CD14-positive monocyte (primary cell): ENCODE results near the gene CCND1. TPM values are rescaled to one million over a fixed set of nuclear protein-coding genes. Genes with fewer than 3 reads are reported as not detected.

ENCODE experiments used
- DNase-seq, 3 donors: peaks; one replicate each; pipeline ENCODE4 v3.0.0-alpha.2; 2011 to 2022
- H2AFZ ChIP-seq: 2 replicates; pipeline ENCODE4 v1.6.0; 2012; ENCODE audit warnings: mild to moderate bottlenecking, low read depth, low read length, inconsistent platforms; ENCODE audit not compliant: insufficient read depth, poor library complexity, severe bottlenecking
- H3K27ac ChIP-seq, 2 donors: 1 replicate in 1 of 2; 2 replicates in 1 of 2; pipeline ENCODE4 v1.5.1; 2012 to 2013; ENCODE audit warnings: low read length in 2 of 2, control low read depth in 1 of 2, inconsistent platforms in 1 of 2, low read depth in 1 of 2, mild to moderate bottlenecking in 1 of 2
- H3K27me3 ChIP-seq, 2 donors: one replicate each; pipeline versions ENCODE4 v1.6.0 to v1.6.1; 2011 to 2013; ENCODE audit warnings: low read length in 2 of 2; ENCODE audit not compliant: control insufficient read depth in 2 of 2, insufficient read depth in 2 of 2
- H3K36me3 ChIP-seq, 2 donors: replicated peaks in 1 of 2; 1 replicate in 1 of 2; 2 replicates in 1 of 2; pipeline versions ENCODE4 v1.5.1 to v1.6.1; 2012 to 2013; ENCODE audit warnings: low read length in 2 of 2, control low read depth in 1 of 2, inconsistent platforms in 1 of 2, mild to moderate bottlenecking in 1 of 2; ENCODE audit not compliant: insufficient read depth in 2 of 2, control insufficient read depth in 1 of 2
- H3K4me1 ChIP-seq, 2 donors: 1 replicate in 1 of 2; 2 replicates in 1 of 2; pipeline versions ENCODE4 v1.5.1 to v1.6.1; 2012 to 2013; ENCODE audit warnings: low read length in 2 of 2, control low read depth in 1 of 2, inconsistent platforms in 1 of 2, mild to moderate bottlenecking in 1 of 2, moderate library complexity in 1 of 2; ENCODE audit not compliant: insufficient read depth in 2 of 2, control insufficient read depth in 1 of 2
- H3K4me2 ChIP-seq: replicated peaks from 2 replicates; pipeline ENCODE3; 2012; ENCODE audit warnings: low read length, moderate library complexity, mild to moderate bottlenecking; ENCODE audit not compliant: poor library complexity, severe bottlenecking; ENCODE audit errors: extremely low read depth
- H3K4me3 ChIP-seq, 3 experiments: fragments of 200-600 bp in 1 of 3; sonication (generic) in 1 of 3; replicated peaks in 1 of 3; 1 replicate in 2 of 3; 2 replicates in 1 of 3; pipeline ENCODE4 v1.5.1; 2011 to 2013; ENCODE audit warnings: low read length in 3 of 3, mild to moderate bottlenecking in 3 of 3, control low read depth in 2 of 3, low read depth in 2 of 3, inconsistent platforms in 1 of 3, moderate library complexity in 1 of 3
- H3K79me2 ChIP-seq: 2 replicates; pipeline ENCODE4 v1.6.0; 2012; ENCODE audit warnings: mild to moderate bottlenecking, control low read depth, inconsistent platforms, low read length, moderate library complexity; ENCODE audit not compliant: insufficient read depth
- H3K9ac ChIP-seq: 2 replicates; pipeline ENCODE4 v1.6.0; 2017; ENCODE audit warnings: low read length, mild to moderate bottlenecking; ENCODE audit not compliant: insufficient read depth, poor library complexity, severe bottlenecking
- H3K9me3 ChIP-seq, 2 donors: replicated peaks in 1 of 2; 1 replicate in 1 of 2; 2 replicates in 1 of 2; pipeline versions ENCODE4 v1.5.1 to v1.6.1; 2012 to 2013; ENCODE audit warnings: low read length in 2 of 2, control low read depth in 1 of 2; ENCODE audit not compliant: control insufficient read depth in 1 of 2, insufficient read depth in 1 of 2
- H4K20me1 ChIP-seq: 2 replicates; pipeline ENCODE4 v1.6.0; 2012; ENCODE audit warnings: mild to moderate bottlenecking, low read length, control low read depth, moderate library complexity; ENCODE audit not compliant: insufficient read depth
- H3K27ac Mint-ChIP-seq, 7 donors: one replicate each; pipeline ENCODE4 v1.8.0; 2020; ENCODE audit warnings: mild to moderate bottlenecking in 7 of 7, mixed read lengths in 7 of 7, moderate library complexity in 6 of 7, inconsistent platforms in 2 of 7
- H3K27me3 Mint-ChIP-seq, 3 donors: one replicate each; pipeline ENCODE4 v1.8.0; 2021 to 2022; ENCODE audit warnings: low read depth in 3 of 3, mild to moderate bottlenecking in 3 of 3, mixed read lengths in 3 of 3, moderate library complexity in 3 of 3, inconsistent platforms in 1 of 3
- H3K36me3 Mint-ChIP-seq, 2 donors: one replicate each; pipeline ENCODE4 v1.8.0; 2020; ENCODE audit warnings: mixed read lengths in 2 of 2, inconsistent platforms in 1 of 2, mild to moderate bottlenecking in 1 of 2
- H3K4me1 Mint-ChIP-seq: one replicate; pipeline ENCODE4 v1.8.0; 2020; ENCODE audit warnings: mild to moderate bottlenecking, mixed read lengths
- H3K4me3 Mint-ChIP-seq, 2 donors: one replicate each; pipeline ENCODE4 v1.8.0; 2020; ENCODE audit warnings: mild to moderate bottlenecking in 2 of 2, mixed read lengths in 2 of 2, moderate library complexity in 1 of 2
- H3K9me3 Mint-ChIP-seq, 7 donors: one replicate each; pipeline ENCODE4 v1.8.0; 2020 to 2022; ENCODE audit warnings: mixed read lengths in 7 of 7, mild to moderate bottlenecking in 6 of 7, moderate library complexity in 6 of 7, inconsistent platforms in 2 of 7
- CTCF ChIP-seq: fragments of 200-600 bp; IDR thresholded peaks from one replicate; pipeline ENCODE4 v1.8.0; 2022; ENCODE audit warnings: antibody characterized with exemption, mild to moderate bottlenecking
- WGBS: methylation state at CpG from one replicate; pipeline ENCODE4 v1.1.5; 2013; ENCODE audit warnings: missing lambda C conversion rate; ENCODE audit not compliant: insufficient coverage; 5-methylcytosine and 5-hydroxymethylcytosine counted together
- intact Hi-C, 2 donors: fragments of 100-400 bp; cut with micrococcal nuclease; formaldehyde crosslinking; loops; one replicate each; pipeline versions ENCODE4 v1.15.0 to v1.15.1; 2023
- polyA plus RNA-seq, 3 donors: library from polyadenylated mRNA; depleted of rRNA in 1 of 3; unstranded in 2 of 3; stranded (reverse) in 1 of 3; fragments of 300-500 nt in 2 of 3; fragments of >200 nt in 1 of 3; fragmentation: Illumina TruSeq in 2 of 3; gene quantifications; 1 replicate in 2 of 3; 2 replicates in 1 of 3; pipeline ENCODE4 v1.2.3, GENCODE V29; 2012 to 2021

The CCND1 gene
- polyA plus RNA-seq, 3 donors, result 0.01 TPM; not detected in 2

- Histone ChIP-seq H3K27me3 (peaks cover 51 to 85% of the 10 kb centered on the region in 2 donors), H3K79me2 (no peaks in the 10 kb centered on the region), H4K20me1 (no peaks in the 10 kb centered on the region), H3K4me2 (peak overlapping the region; percentile 55), H3K36me3 (no peaks in the 10 kb centered on the region), H3K4me3 (peak overlapping the region in 1 of 3 experiments; percentile 34), H3K9me3 (peaks cover 0 to 22% of the 10 kb centered on the region in 2 donors), H2AFZ (no peak overlapping the region), H3K27ac (no peak overlapping the region), H3K9ac (no peak overlapping the region), H3K4me1 (peaks cover 46 to 59% of the 10 kb centered on the region in 2 donors)
- H3K36me3 Mint-ChIP-seq, result peaks cover 2 to 3% of the 10 kb centered on the region in 2 donors
- peak in 2 of 3 donors; percentile 4 to 36 for DNase-seq
- WGBS, result 0% methylated on average over 42 of the region's 64 CpGs
- peaks cover 0 to 26% (median 10%) of the 10 kb centered on the region in 7 donors for H3K9me3 Mint-ChIP-seq
- peak overlapping the region in 1 of 2 donors; percentile 83 for H3K4me3 Mint-ChIP-seq
- H3K27me3 Mint-ChIP-seq, result peaks cover 70 to 94% (median 79%) of the 10 kb centered on the region in 3 donors
- intact Hi-C loops, result no loop called here
- no peak for TF ChIP-seq CTCF
- H3K4me1 Mint-ChIP-seq, result peaks cover 34% of the 10 kb centered on the region
- no peak overlapping the region for H3K27ac Mint-ChIP-seq
Measured at GRCh38 chr11:69638941-69639681, 1.8 kb upstream of the CCND1 start.

- no CpG with 5 or more reads among the region's 9 CpGs for WGBS
- H3K4me1 ChIP-seq, result peaks cover 46 to 59% of the 10 kb centered on the region in 2 donors
- H3K27ac ChIP-seq, result no peak overlapping the region
- peaks cover 67 to 94% (median 73%) of the 10 kb centered on the region in 3 donors for H3K27me3 Mint-ChIP-seq
- no peak overlapping the region for H3K4me2 ChIP-seq
- H3K36me3 ChIP-seq, result no peaks in the 10 kb centered on the region
- no peak for TF ChIP-seq CTCF
- intact Hi-C loops, result loop anchor here (5.0 kb wide), 2 partner anchors 247 to 348 kb away; partner anchors contain the start of gene MYEOV (in 1 of the 2)
- H3K27me3 ChIP-seq, result peaks cover 51 to 85% of the 10 kb centered on the region in 2 donors
- no peak overlapping the region for H3K27ac Mint-ChIP-seq
- no peak overlapping the region for H3K9ac ChIP-seq
- peak overlapping the region in 1 of 2 donors; percentile 83 for H3K4me3 Mint-ChIP-seq
- H3K36me3 Mint-ChIP-seq, result peaks cover 2 to 3% of the 10 kb centered on the region in 2 donors
- no peak overlapping the region for H2AFZ ChIP-seq
- peaks cover 0 to 22% of the 10 kb centered on the region in 2 donors for H3K9me3 ChIP-seq
- H3K4me3 ChIP-seq, result no peak overlapping the region
- H3K79me2 ChIP-seq, result no peaks in the 10 kb centered on the region
- H3K4me1 Mint-ChIP-seq, result peaks cover 34% of the 10 kb centered on the region
- DNase-seq, result no peak
- H4K20me1 ChIP-seq, result no peaks in the 10 kb centered on the region
- H3K9me3 Mint-ChIP-seq, result peaks cover 0 to 25% (median 10%) of the 10 kb centered on the region in 7 donors
Measured at GRCh38 chr11:69639831-69640230, 1.1 kb upstream of the CCND1 start.
